Adrenal gland (tissue), 5 donors: ENCODE measurements around the gene RALGPS1.

Experiments used
- CTCF ChIP-seq, 6 experiments: fragments of 450-650 bp in 4 of 6; fragments of 200-600 bp in 2 of 6; sonication (generic) in 1 of 6; IDR thresholded peaks; 1 replicate in 5 of 6; 2 replicates in 1 of 6; pipeline versions ENCODE4 v1.5.1 to v1.8.0; 2016 to 2021; ENCODE audit warnings: antibody characterized with exemption in 6 of 6, mild to moderate bottlenecking in 2 of 6, moderate library complexity in 1 of 6
- POLR2A ChIP-seq, 2 donors: fragments of 450-650 bp; IDR thresholded peaks; one replicate each; pipeline ENCODE4 v1.6.1; 2017; ENCODE audit warnings: antibody characterized with exemption in 2 of 2, mild to moderate bottlenecking in 2 of 2, moderate library complexity in 1 of 2
- donor health status: DM: no; HTN: no; CAD: no.

- TF ChIP-seq CTCF (IDR thresholded peaks at IDR 0.05): no peak
- TF ChIP-seq POLR2A (IDR thresholded peaks at IDR 0.05): no peak
These were observed 223.9 kb downstream of the RALGPS1 start for GRCh38 chr9:127138444-127138843.
